H1 (cell line): ENCODE results near the gene CCL23. TPM values are rescaled to one million over a fixed set of nuclear protein-coding genes. Genes with fewer than 3 reads are reported as not detected.

Experiments
- CTCF ChIA-PET: fragments of 300-600 bp; sonication (Branson Sonifier 250); formaldehyde crosslinking; loops from one replicate; lab custom pipeline; 2021; ENCODE audit not compliant: partially characterized antibody; lab: Charles Lee
- POLR2A ChIA-PET: fragments of 300-600 bp; sonication (Branson Sonifier 250); formaldehyde crosslinking; loops from one replicate; lab custom pipeline; 2021; ENCODE audit warnings: inconsistent platforms; ENCODE audit not compliant: partially characterized antibody; lab: Charles Lee
- DNase-seq, 2 experiments: peaks; one replicate each; pipeline versions ENCODE4 v3.0.0 to v3.0.0-alpha.2; 2010 to 2022; ENCODE audit warnings: low spot score in 2 of 2, low read depth in 1 of 2, mixed read lengths in 1 of 2
- FAIRE-seq: peaks from 2 replicates; lab custom pipeline; 2011; peaks lifted over from hg19 to GRCh38; lab: Jason Lieb, UNC
- H2AFZ ChIP-seq: 2 replicates; pipeline ENCODE4 v1.8.1; 2012; ENCODE audit warnings: low read length, inconsistent platforms
- H2AK5ac ChIP-seq: 2 replicates; pipeline ENCODE4 v1.6.1; 2013; ENCODE audit warnings: low read depth, low read length
- H2BK120ac ChIP-seq: replicated peaks from 2 replicates; pipeline ENCODE3; 2013; ENCODE audit warnings: low read depth, low read length, inconsistent platforms
- H2BK12ac ChIP-seq: 2 replicates; pipeline ENCODE4 v1.6.1; 2013; ENCODE audit warnings: low read depth, low read length
- H2BK15ac ChIP-seq: 2 replicates; pipeline ENCODE4 v1.6.1; 2013; ENCODE audit warnings: low read length
- H2BK20ac ChIP-seq: 2 replicates; pipeline ENCODE4 v1.6.1; 2013; ENCODE audit warnings: low read length
- H2BK5ac ChIP-seq: 2 replicates; pipeline ENCODE4 v1.6.1; 2013; ENCODE audit warnings: low read depth, low read length
- H3K14ac ChIP-seq: 2 replicates; pipeline ENCODE4 v1.6.1; 2013; ENCODE audit warnings: inconsistent platforms; ENCODE audit not compliant: insufficient read length
- H3K18ac ChIP-seq: 2 replicates; pipeline ENCODE4 v1.6.1; 2013; ENCODE audit warnings: low read length; ENCODE audit errors: extremely low read depth
- H3K23ac ChIP-seq: 2 replicates; pipeline ENCODE4 v1.6.1; 2013; ENCODE audit warnings: inconsistent platforms; ENCODE audit not compliant: insufficient read length
- H3K23me2 ChIP-seq: 2 replicates; pipeline ENCODE4 v1.6.1; 2013; ENCODE audit warnings: low read depth, low read length
- H3K27ac ChIP-seq: 2 replicates; pipeline ENCODE4 v1.6.1; 2011; ENCODE audit warnings: low read depth, low read length, inconsistent platforms
- H3K27me3 ChIP-seq, 4 experiments: replicated peaks in 1 of 4; 1 replicate in 1 of 4; 2 replicates in 3 of 4; pipeline versions ENCODE4 v1.6.1 to v1.8.1; 2011 to 2013; ENCODE audit warnings: low read length in 3 of 4, mild to moderate bottlenecking in 3 of 4, inconsistent platforms in 2 of 4, mixed read lengths in 2 of 4, moderate library complexity in 1 of 4; ENCODE audit not compliant: control insufficient read depth in 3 of 4, insufficient read depth in 3 of 4; ENCODE audit errors: extremely low read depth in 1 of 4
- H3K36me3 ChIP-seq, 4 experiments: 2 replicates each; pipeline versions ENCODE4 v1.6.1 to v1.8.1; 2011 to 2013; ENCODE audit warnings: mild to moderate bottlenecking in 4 of 4, low read length in 3 of 4, moderate library complexity in 2 of 4, control low read depth in 1 of 4, inconsistent platforms in 1 of 4; ENCODE audit not compliant: insufficient read depth in 4 of 4, control insufficient read depth in 2 of 4
- H3K4ac ChIP-seq: replicated peaks from 2 replicates; pipeline ENCODE3; 2013; ENCODE audit warnings: low read length, low read depth, mixed read lengths, inconsistent platforms; ENCODE audit not compliant: insufficient read length
- H3K4me1 ChIP-seq, 4 experiments: replicated peaks in 1 of 4; 1 replicate in 1 of 4; 2 replicates in 3 of 4; pipeline versions ENCODE4 v1.6.1 to v1.8.1; 2011 to 2013; ENCODE audit warnings: low read length in 3 of 4, inconsistent platforms in 2 of 4, mixed read lengths in 1 of 4; ENCODE audit not compliant: insufficient read depth in 4 of 4, control insufficient read depth in 3 of 4
- H3K4me2 ChIP-seq, 2 experiments: 2 replicates each; pipeline versions ENCODE4 v1.6.1 to v1.8.1; 2011 to 2013; ENCODE audit warnings: low read depth in 2 of 2, low read length in 2 of 2, control low read depth in 1 of 2, inconsistent platforms in 1 of 2, mild to moderate bottlenecking in 1 of 2; ENCODE audit not compliant: insufficient read depth in 1 of 2
- H3K4me3 ChIP-seq, 4 experiments: fragments of 200-600, 300-600 bp in 1 of 4; sonication (generic), shearing (Covaris generic), sonication (Bioruptor Twin) in 1 of 4; 2 replicates each; pipeline versions ENCODE4 v1.5.1 to v1.8.1; 2011 to 2016; ENCODE audit warnings: low read length in 4 of 4, low read depth in 3 of 4, control low read depth in 2 of 4, inconsistent platforms in 2 of 4, mild to moderate bottlenecking in 2 of 4, mixed read lengths in 1 of 4, moderate library complexity in 1 of 4; ENCODE audit not compliant: insufficient read depth in 2 of 4; ENCODE audit errors: extremely low read depth in 1 of 4
- H3K56ac ChIP-seq: replicated peaks from 2 replicates; pipeline ENCODE3; 2013; ENCODE audit warnings: low read depth, mild to moderate bottlenecking, mixed read lengths, low read length, inconsistent platforms; ENCODE audit not compliant: insufficient read length
- H3K79me1 ChIP-seq: 2 replicates; pipeline ENCODE4 v1.6.1; 2013; ENCODE audit warnings: low read depth, low read length, control low read depth
- H3K79me2 ChIP-seq, 2 experiments: 2 replicates each; pipeline versions ENCODE4 v1.6.1 to v1.8.1; 2012 to 2013; ENCODE audit warnings: low read length in 2 of 2, mild to moderate bottlenecking in 2 of 2, inconsistent platforms in 1 of 2; ENCODE audit not compliant: insufficient read depth in 2 of 2, control insufficient read depth in 1 of 2
- H3K9ac ChIP-seq, 4 experiments: replicated peaks in 1 of 4; 1 replicate in 1 of 4; 2 replicates in 3 of 4; pipeline versions ENCODE4 v1.6.1 to v1.8.1; 2011 to 2013; ENCODE audit warnings: low read depth in 3 of 4, low read length in 3 of 4, control low read depth in 2 of 4, mild to moderate bottlenecking in 2 of 4, moderate library complexity in 2 of 4, inconsistent platforms in 1 of 4; ENCODE audit errors: extremely low read depth in 1 of 4
- H3K9me3 ChIP-seq, 2 experiments: 2 replicates each; pipeline versions ENCODE4 v1.6.1 to v1.8.1; 2012 to 2013; ENCODE audit warnings: mild to moderate bottlenecking in 2 of 2, moderate library complexity in 2 of 2, control low read depth in 1 of 2, inconsistent platforms in 1 of 2, low read depth in 1 of 2, low read length in 1 of 2, mixed read lengths in 1 of 2; ENCODE audit not compliant: insufficient read depth in 2 of 2
- H4K20me1 ChIP-seq, 2 experiments: replicated peaks in 1 of 2; 2 replicates each; pipeline versions ENCODE3 to v1.8.1; 2011 to 2013; ENCODE audit warnings: inconsistent platforms in 2 of 2, low read length in 2 of 2, mild to moderate bottlenecking in 1 of 2; ENCODE audit not compliant: insufficient read depth in 2 of 2, control insufficient read depth in 1 of 2
- H4K5ac ChIP-seq: 2 replicates; pipeline ENCODE4 v1.6.1; 2013; ENCODE audit warnings: low read length, low read depth, mixed read lengths, inconsistent platforms; ENCODE audit not compliant: insufficient read length
- H4K8ac ChIP-seq: 2 replicates; pipeline ENCODE4 v1.8.0; 2013; ENCODE audit warnings: mild to moderate bottlenecking, moderate library complexity, low read length, inconsistent platforms; ENCODE audit not compliant: insufficient read depth; ENCODE audit errors: extremely low read depth
- H4K91ac ChIP-seq: replicated peaks from 2 replicates; pipeline ENCODE3; 2013; ENCODE audit warnings: low read length, mixed read lengths, inconsistent platforms; ENCODE audit not compliant: insufficient read length
- CBX8 ChIP-seq: fragments of 300-800, 300-1000 bp; sonication (generic); IDR thresholded peaks from 2 replicates; pipeline ENCODE4 v1.7.1; 2016; ENCODE audit warnings: low read depth, low read length, borderline replicate concordance
- CEBPB ChIP-seq: IDR thresholded peaks from 2 replicates; pipeline ENCODE4 v1.6.1; 2012; ENCODE audit warnings: low read depth, low read length
- CHD1 ChIP-seq: IDR thresholded peaks from 2 replicates; pipeline ENCODE4 v1.6.1; 2012; ENCODE audit warnings: low read depth, low read length, improper control_type of control experiment
- CHD2 ChIP-seq: IDR thresholded peaks from 2 replicates; pipeline ENCODE4 v1.6.1; 2012; ENCODE audit warnings: low read length, improper control_type of control experiment
- CREB1 ChIP-seq: IDR thresholded peaks from 2 replicates; pipeline ENCODE4 v1.6.1; 2012; ENCODE audit warnings: inconsistent platforms
- EZH2 ChIP-seq: fragments of 200-600 bp; sonication (generic); IDR thresholded peaks from 2 replicates; pipeline ENCODE4 v1.7.1; 2012; ENCODE audit warnings: low read depth, mild to moderate bottlenecking, moderate library complexity, low read length, inconsistent platforms; ENCODE audit not compliant: severe bottlenecking
- JUND ChIP-seq: IDR thresholded peaks from 2 replicates; pipeline ENCODE4 v1.6.1; 2011; ENCODE audit warnings: mild to moderate bottlenecking, improper control_type of control experiment, low read length
- KDM4A ChIP-seq: IDR thresholded peaks from one replicate; pipeline ENCODE4 v1.7.1; 2012; ENCODE audit warnings: low read depth, mild to moderate bottlenecking, moderate library complexity, low read length, inconsistent platforms; ENCODE audit not compliant: severe bottlenecking
- MAFK ChIP-seq: IDR thresholded peaks from 2 replicates; pipeline ENCODE4 v1.6.1; 2012; ENCODE audit warnings: low read depth, mild to moderate bottlenecking, improper control_type of control experiment, low read length
- NANOG ChIP-seq: IDR thresholded peaks from 2 replicates; pipeline ENCODE4 v1.6.1; 2011; ENCODE audit warnings: low read length, low read depth, mild to moderate bottlenecking, inconsistent platforms; ENCODE audit not compliant: insufficient read depth, poor library complexity, severe bottlenecking
- RAD21 ChIP-seq, 2 experiments: IDR thresholded peaks in 1 of 2; conservative IDR thresholded peaks in 1 of 2; 2 replicates each; pipeline ENCODE4 v1.6.1; 2011; ENCODE audit warnings: low read depth in 2 of 2, low read length in 2 of 2, improper control_type of control experiment in 1 of 2, inconsistent platforms in 1 of 2, mild to moderate bottlenecking in 1 of 2, moderate library complexity in 1 of 2
- SP1 ChIP-seq: IDR thresholded peaks from 2 replicates; pipeline ENCODE4 v1.6.1; 2011; ENCODE audit warnings: low read depth, low read length
- SRF ChIP-seq: IDR thresholded peaks from 2 replicates; pipeline ENCODE4 v1.6.1; 2011; ENCODE audit warnings: mild to moderate bottlenecking, low read depth, low read length, moderate library complexity
- TCF12 ChIP-seq: IDR thresholded peaks from 2 replicates; pipeline ENCODE4 v1.6.1; 2011; ENCODE audit warnings: low read depth, mild to moderate bottlenecking, low read length
- WGBS, 2 experiments: shearing (Covaris generic) in 1 of 2; methylation state at CpG; one replicate each; pipeline versions ENCODE4 v1.1.6 to v1.1.7; 2013 to 2015; ENCODE audit warnings: low lambda C conversion rate in 2 of 2, mixed read lengths in 2 of 2, inconsistent platforms in 1 of 2, low coverage in 1 of 2, missing lambda C conversion rate in 1 of 2; ENCODE audit not compliant: insufficient replicate concordance in 2 of 2, insufficient coverage in 1 of 2, insufficient read length in 1 of 2; ENCODE audit errors: extremely low coverage in 1 of 2, missing lambda C conversion rate in 1 of 2; 5-methylcytosine and 5-hydroxymethylcytosine counted together
- polyA plus RNA-seq, 7 experiments: library from polyadenylated mRNA; depleted of rRNA in 3 of 7; stranded (reverse) in 5 of 7; unstranded in 2 of 7; fragments of >200 nt in 5 of 7; fragments of 200-250 nt in 2 of 7; gene quantifications; 1 replicate in 5 of 7; 2 replicates in 1 of 7; 4 replicates in 1 of 7; pipeline versions ENCODE4 v1.2.1 to v1.2.3, GENCODE V29; 2011 to 2013; ENCODE audit warnings: missing spikeins in 2 of 7, mixed read lengths in 2 of 7
- total RNA-seq: library from RNA; stranded (reverse); fragmentation: NEBNext Ultra II Directional; extraction: Animal tissue kit (Norgen Biotek cat#: 25700); gene quantifications from 2 replicates; pipeline ENCODE4 v1.2.1, GENCODE V29; 2021

CCL23 gene
- total and polyA plus RNA-seq, 2 of the 8 experiments (the other 6 are each of a cell fraction or from before 2014, with no cell fraction given), result not detected

DNA sequence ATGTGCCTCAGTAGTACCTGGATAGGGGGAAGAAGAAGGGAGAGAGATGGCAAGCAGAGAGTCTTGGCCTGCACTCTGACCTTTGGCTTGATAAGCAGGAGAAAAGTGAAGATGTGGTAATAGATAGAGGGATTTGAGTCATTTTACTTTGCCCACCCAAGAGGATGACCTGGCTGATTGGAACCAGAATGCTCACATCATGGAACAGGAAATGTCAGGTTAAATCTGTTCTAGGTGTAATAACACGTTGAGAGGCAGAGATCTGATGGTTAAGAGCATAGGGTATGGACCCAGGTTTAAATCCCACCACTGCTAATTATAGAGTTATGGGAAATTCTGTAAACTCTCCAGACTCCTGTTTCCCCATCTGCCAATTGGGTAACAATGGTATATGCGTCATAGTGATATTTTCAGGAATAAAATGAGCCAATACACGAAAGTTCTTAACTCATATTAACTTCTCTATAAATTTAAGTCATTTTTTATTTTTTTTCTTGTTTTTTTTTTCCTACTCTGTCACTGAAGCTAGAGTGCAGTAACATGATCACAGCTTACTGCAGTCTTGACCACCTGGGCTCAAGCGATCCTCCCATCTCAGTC lies 38.2 kb upstream of the CCL23 start:
- Histone ChIP-seq H4K91ac (no peak overlapping the region), H3K14ac (no peak overlapping the region), H4K5ac (no peak overlapping the region), H3K9ac (no peak overlapping the region), H3K27me3 (no peaks in the 10 kb centered on the region; a peak in 1 of 7 replicates), H2AFZ (no peak overlapping the region), H3K56ac (no peak overlapping the region), H3K9me3 (no peaks in the 10 kb centered on the region), H2BK5ac (no peak overlapping the region), H2BK15ac (no peak overlapping the region), H3K36me3 (no peaks in the 10 kb centered on the region), H2BK12ac (no peak overlapping the region), H3K79me2 (no peaks in the 10 kb centered on the region), H2BK20ac (no peak overlapping the region), H3K79me1 (no peaks in the 10 kb centered on the region), H3K18ac (no peak overlapping the region), H3K4me2 (no peak overlapping the region), H4K20me1 (no peaks in the 10 kb centered on the region), H3K23me2 (no peaks in the 10 kb centered on the region), H2BK120ac (no peak overlapping the region), H3K4me1 (no peaks in the 10 kb centered on the region), H3K4me3 (no peak overlapping the region), H4K8ac (no peak overlapping the region), H3K4ac (no peak overlapping the region), H3K27ac (no peak overlapping the region), H3K23ac (no peak overlapping the region), H2AK5ac (no peak overlapping the region)
- CTCF ChIA-PET, result no interaction called here
- DNase-seq, result no peak
- no peak for TF ChIP-seq SP1
- no peak for TF ChIP-seq NANOG
- no peak for TF ChIP-seq CBX8
- no peak for TF ChIP-seq SRF
- no peak for TF ChIP-seq TCF12
- TF ChIP-seq EZH2, result no peak
- no peak for TF ChIP-seq CEBPB
- TF ChIP-seq KDM4A, result no peak
- no peak for TF ChIP-seq JUND
- no peak for TF ChIP-seq RAD21 (IDR thresholded peaks at IDR 0.05 in 1 of 2, conservative IDR thresholded peaks at IDR 0.05 in 1 of 2; ENCODE audit: low read depth in 2 of 2, low read length in 2 of 2)
- no peak for TF ChIP-seq CREB1
- no peak for TF ChIP-seq MAFK
- TF ChIP-seq CHD1, result no peak
- TF ChIP-seq CHD2, result no peak
- POLR2A ChIA-PET, result no interaction called here
- 87% methylated on average over 4 of the region's 4 CpGs; no CpG with 5 or more reads in 1 of the 2 experiments for WGBS, 2 experiments
- FAIRE-seq, result no peak
